Gastrocnemius medialis (tissue), 4 donors: ENCODE results near the gene ZFP14. TPM values are rescaled to one million over a fixed set of nuclear protein-coding genes. Genes with fewer than 3 reads are reported as not detected.

Source experiments
- ATAC-seq, 2 donors: fragments of 150-250 bp; one replicate each; pipeline ENCODE4 v1.9.1; 2016
- DNase-seq, 2 donors: peaks; one replicate each; pipeline ENCODE4 v3.0.0-alpha.2; 2019
- H3K27ac ChIP-seq, 4 donors: fragments of 200-600 bp; sonication (generic); 1 replicate in 1 of 4; 2 replicates in 3 of 4; pipeline ENCODE4 v1.5.1; 2016 to 2018; ENCODE audit warnings: mild to moderate bottlenecking in 2 of 4, moderate library complexity in 1 of 4
- H3K27me3 ChIP-seq, 3 donors: fragments of 200-600 bp; sonication (generic) in 2 of 3; 1 replicate in 1 of 3; 2 replicates in 2 of 3; pipeline versions ENCODE4 v1.5.1 to v1.6.0; 2016 to 2019; ENCODE audit warnings: mild to moderate bottlenecking in 1 of 3, moderate library complexity in 1 of 3
- H3K36me3 ChIP-seq, 2 donors: fragments of 200-600 bp; sonication (generic) in 1 of 2; one replicate each; pipeline ENCODE4 v1.5.1; 2017 to 2018
- H3K4me1 ChIP-seq, 2 donors: fragments of 200-600 bp; sonication (generic) in 1 of 2; one replicate each; pipeline ENCODE4 v1.5.1; 2016 to 2017; ENCODE audit warnings: mild to moderate bottlenecking in 2 of 2
- H3K4me3 ChIP-seq, 4 donors: fragments of 200-600 bp; sonication (generic) in 3 of 4; 1 replicate in 1 of 4; 2 replicates in 3 of 4; pipeline ENCODE4 v1.5.1; 2016 to 2019; ENCODE audit warnings: mild to moderate bottlenecking in 2 of 4
- H3K9me3 ChIP-seq, 3 donors: fragments of 200-600 bp; sonication (generic) in 2 of 3; 1 replicate in 1 of 3; 2 replicates in 2 of 3; pipeline ENCODE4 v1.5.1; 2016 to 2019
- CTCF ChIP-seq, 5 experiments: fragments of 450-650 bp in 3 of 5; fragments of 200-600 bp in 2 of 5; sonication (generic) in 2 of 5; IDR thresholded peaks in 4 of 5; conservative IDR thresholded peaks in 1 of 5; 1 replicate in 4 of 5; 2 replicates in 1 of 5; pipeline ENCODE4 v1.5.1; 2016 to 2019; ENCODE audit warnings: antibody characterized with exemption in 5 of 5, mild to moderate bottlenecking in 3 of 5, moderate library complexity in 3 of 5
- POLR2A ChIP-seq, 2 donors: fragments of 450-650 bp; IDR thresholded peaks; one replicate each; pipeline ENCODE4 v1.6.1; 2017; ENCODE audit warnings: antibody characterized with exemption in 2 of 2, mild to moderate bottlenecking in 2 of 2, moderate library complexity in 2 of 2
- in situ Hi-C, 4 donors: fragments of 200-750 bp; cut with MboI; loops; one replicate each; pipeline versions ENCODE4 v1.15.0 to v1.8.0; 2017; ENCODE audit warnings: low sequenced_read_pairs in 4 of 4
- intact Hi-C: fragments of 100-400 bp; cut with DNase I; formaldehyde crosslinking; loops from one replicate; pipeline ENCODE4 v1.15.1; 2023; ENCODE audit warnings: low total_unique reads
- total RNA-seq, 4 donors: library from RNA; depleted of rRNA; stranded (reverse); fragments of >200 nt; gene quantifications; one replicate each; pipeline versions ENCODE4 v1.1.0 to v1.2.3, GENCODE V29; 2016

Gene ZFP14
- total RNA-seq, 4 donors from 2014 or later, result 0.67 to 1.9 (median 0.74) TPM

GRCh38 chr19:36401475-36401874, 22.5 kb upstream of the ZFP14 start:
- intact Hi-C loops, result no loop called here
- no peaks in the 10 kb centered on the region for H3K27me3 ChIP-seq
- no peak overlapping the region for H3K4me3 ChIP-seq
- H3K27ac ChIP-seq, result no peak overlapping the region
- DNase-seq (no peak), ATAC-seq (no peak)
- TF ChIP-seq POLR2A (IDR thresholded peaks at IDR 0.05), result no peak
- no peak for TF ChIP-seq CTCF (IDR thresholded peaks at IDR 0.05 in 4 of 5, conservative IDR thresholded peaks at IDR 0.05 in 1 of 5)
- in situ Hi-C loops, result no loop called here
- H3K4me1 ChIP-seq, result no peaks in the 10 kb centered on the region
- H3K9me3 ChIP-seq, result peaks cover 0 to 7% (median 0%) of the 10 kb centered on the region in 3 donors
- H3K36me3 ChIP-seq, result peaks cover 7 to 85% of the 10 kb centered on the region in 2 donors

- H3K27me3 ChIP-seq, result no peaks in the 10 kb centered on the region
- DNase-seq, result no peak
- in situ Hi-C loops (no loop called here), intact Hi-C loops (no loop called here)
- no peaks in the 10 kb centered on the region for H3K4me1 ChIP-seq
- H3K4me3 ChIP-seq, result no peak overlapping the region
- H3K36me3 ChIP-seq, result peaks cover 7 to 85% of the 10 kb centered on the region in 2 donors
- H3K9me3 ChIP-seq, result peaks cover 2 to 24% (median 4%) of the 10 kb centered on the region in 3 donors
- no peak overlapping the region for H3K27ac ChIP-seq
- ATAC-seq, result no peak
- no peak for TF ChIP-seq POLR2A (IDR thresholded peaks at IDR 0.05)
- TF ChIP-seq CTCF (IDR thresholded peaks at IDR 0.05 in 4 of 5, conservative IDR thresholded peaks at IDR 0.05 in 1 of 5), result no peak
These were observed 19.6 kb upstream of the ZFP14 start for GRCh38 chr19:36398571-36398970.

GRCh38 chr19:36392916-36393673, 14.1 kb upstream of the ZFP14 start:
- peak overlapping the region in 1 of 4 donors; percentile 36 for H3K4me3 ChIP-seq
- intact Hi-C loops (no loop called here), in situ Hi-C loops (no loop called here)
- TF ChIP-seq POLR2A (IDR thresholded peaks at IDR 0.05) (no peak), CTCF (IDR thresholded peaks at IDR 0.05 in 4 of 5, conservative IDR thresholded peaks at IDR 0.05 in 1 of 5) (no peak)
- H3K9me3 ChIP-seq, result peaks cover 12 to 44% (median 15%) of the 10 kb centered on the region in 3 donors
- peaks cover 6 to 59% of the 10 kb centered on the region in 2 donors for H3K36me3 ChIP-seq
- H3K27ac ChIP-seq, result no peak overlapping the region
- ATAC-seq, result no peak
- no peaks in the 10 kb centered on the region for H3K4me1 ChIP-seq
- no peaks in the 10 kb centered on the region for H3K27me3 ChIP-seq
- DNase-seq, result no peak

GRCh38 chr19:36379510-36379819, 464 bp upstream of the ZFP14 start:
- ATAC-seq, result no peak
- H3K4me3 ChIP-seq, result peak overlapping the region; percentile 67 to 93 (median 84)
- H3K9me3 ChIP-seq, result no peaks in the 10 kb centered on the region
- no peaks in the 10 kb centered on the region for H3K36me3 ChIP-seq
- no peaks in the 10 kb centered on the region for H3K27me3 ChIP-seq
- DNase-seq, result no peak
- H3K4me1 ChIP-seq, result peaks cover 11 to 17% of the 10 kb centered on the region in 2 donors
- in situ Hi-C loops (no loop called here), intact Hi-C loops (loop anchor here (1.0 to 5.0 kb wide), 3 partner anchors 110 to 288 kb away; partner anchors contain the start of genes ZNF461, ZNF529 and ZNF566)
- TF ChIP-seq CTCF (IDR thresholded peaks at IDR 0.05 in 4 of 5, conservative IDR thresholded peaks at IDR 0.05 in 1 of 5) (no peak), POLR2A (IDR thresholded peaks at IDR 0.05) (no peak)
- H3K27ac ChIP-seq, result peak overlapping the region; percentile 72 to 84 (median 78)
